ENCODE measurements around the gene CIRBP.

GRCh38 chr19:1220477-1220930 lies 48.6 kb upstream of the CIRBP start:
- TF ChIP-seq CTCF (IDR thresholded peaks at IDR 0.05) (no peak), POLR2A (IDR thresholded peaks at IDR 0.05) (no peak)
